GM13977 (cell line): ENCODE data around the gene FAM168A.

Source experiments
- DNase-seq: peaks from one replicate; pipeline ENCODE4 v3.0.0; 2012; ENCODE audit warnings: low spot score
- in situ Hi-C: fragments of 300-500 bp; cut with MboI; formaldehyde crosslinking; loops from one replicate; pipeline ENCODE4 v1.12.0; 2022; ENCODE audit warnings: low sequenced_read_pairs, low pct_unique_long_range_greater_than_20kb, mixed read lengths, inconsistent platforms; ENCODE audit not compliant: unreplicated experiment
- TF ChIP-seq, protein P1 (sequence below): IDR thresholded peaks from 2 replicates; pipeline ENCODE4 v1.5.1; 2012; ENCODE audit warnings: mild to moderate bottlenecking, control low read depth; ENCODE audit not compliant: insufficient read depth; ENCODE audit errors: extremely low read depth, missing control alignments

FAM168A gene

DNA sequence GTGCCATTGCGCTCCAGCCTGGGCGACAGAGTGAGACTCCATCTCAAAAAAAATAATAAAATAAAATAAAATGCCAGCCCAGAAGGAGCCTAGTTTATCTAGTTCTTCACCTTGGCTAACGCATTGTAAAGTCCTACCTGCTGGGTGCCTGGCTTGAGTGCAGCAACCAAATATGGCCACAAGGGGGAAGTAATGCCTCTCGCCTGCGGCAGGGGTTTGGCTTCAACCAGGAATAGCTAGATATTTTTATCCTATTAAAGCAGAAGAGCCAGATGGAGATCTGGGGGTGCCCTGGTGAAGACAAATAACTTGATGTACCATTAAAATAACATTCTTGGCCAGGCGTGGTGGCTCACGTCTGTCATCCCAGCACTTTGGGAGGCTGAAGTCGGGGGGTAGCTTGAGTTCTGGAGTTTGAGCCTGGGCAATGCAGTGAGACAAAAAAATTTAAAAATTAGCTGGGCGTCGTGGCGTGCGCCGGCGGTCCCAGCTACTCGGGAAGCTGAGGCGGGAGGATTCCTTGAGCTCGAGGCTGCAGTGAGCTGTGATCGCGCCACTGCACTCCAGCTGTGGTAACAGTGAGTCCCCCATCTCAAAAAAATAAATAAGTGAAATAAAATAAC, 27.9 kb upstream of the FAM168A start:
- peak; percentile 80 for DNase-seq
- TF ChIP-seq, protein P1, sequence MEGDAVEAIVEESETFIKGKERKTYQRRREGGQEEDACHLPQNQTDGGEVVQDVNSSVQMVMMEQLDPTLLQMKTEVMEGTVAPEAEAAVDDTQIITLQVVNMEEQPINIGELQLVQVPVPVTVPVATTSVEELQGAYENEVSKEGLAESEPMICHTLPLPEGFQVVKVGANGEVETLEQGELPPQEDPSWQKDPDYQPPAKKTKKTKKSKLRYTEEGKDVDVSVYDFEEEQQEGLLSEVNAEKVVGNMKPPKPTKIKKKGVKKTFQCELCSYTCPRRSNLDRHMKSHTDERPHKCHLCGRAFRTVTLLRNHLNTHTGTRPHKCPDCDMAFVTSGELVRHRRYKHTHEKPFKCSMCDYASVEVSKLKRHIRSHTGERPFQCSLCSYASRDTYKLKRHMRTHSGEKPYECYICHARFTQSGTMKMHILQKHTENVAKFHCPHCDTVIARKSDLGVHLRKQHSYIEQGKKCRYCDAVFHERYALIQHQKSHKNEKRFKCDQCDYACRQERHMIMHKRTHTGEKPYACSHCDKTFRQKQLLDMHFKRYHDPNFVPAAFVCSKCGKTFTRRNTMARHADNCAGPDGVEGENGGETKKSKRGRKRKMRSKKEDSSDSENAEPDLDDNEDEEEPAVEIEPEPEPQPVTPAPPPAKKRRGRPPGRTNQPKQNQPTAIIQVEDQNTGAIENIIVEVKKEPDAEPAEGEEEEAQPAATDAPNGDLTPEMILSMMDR = peak; percentile 87
- in situ Hi-C loops = no loop called here

DNA sequence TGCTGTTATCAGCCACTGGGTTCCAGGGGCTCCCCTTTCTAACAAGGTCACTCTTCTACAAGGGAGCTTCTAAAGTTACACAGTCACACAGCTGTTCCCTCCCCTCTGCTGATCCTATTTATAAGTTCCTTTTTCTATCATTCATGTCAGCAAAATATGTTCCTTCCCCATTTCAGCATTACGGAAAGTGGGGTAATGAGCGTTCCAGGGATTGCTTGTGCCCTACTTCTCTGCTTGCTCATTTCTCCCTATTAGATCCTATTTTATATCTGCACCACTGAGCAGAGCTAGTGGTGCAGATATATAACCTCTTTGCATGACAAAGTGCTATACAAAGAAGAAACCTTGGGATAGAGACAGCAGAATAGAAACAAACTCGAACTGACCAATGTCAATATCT, 25.8 kb upstream of the FAM168A start:
- TF ChIP-seq, protein P1 = no peak
- in situ Hi-C loops = no loop called here
- DNase-seq = no peak

DNA sequence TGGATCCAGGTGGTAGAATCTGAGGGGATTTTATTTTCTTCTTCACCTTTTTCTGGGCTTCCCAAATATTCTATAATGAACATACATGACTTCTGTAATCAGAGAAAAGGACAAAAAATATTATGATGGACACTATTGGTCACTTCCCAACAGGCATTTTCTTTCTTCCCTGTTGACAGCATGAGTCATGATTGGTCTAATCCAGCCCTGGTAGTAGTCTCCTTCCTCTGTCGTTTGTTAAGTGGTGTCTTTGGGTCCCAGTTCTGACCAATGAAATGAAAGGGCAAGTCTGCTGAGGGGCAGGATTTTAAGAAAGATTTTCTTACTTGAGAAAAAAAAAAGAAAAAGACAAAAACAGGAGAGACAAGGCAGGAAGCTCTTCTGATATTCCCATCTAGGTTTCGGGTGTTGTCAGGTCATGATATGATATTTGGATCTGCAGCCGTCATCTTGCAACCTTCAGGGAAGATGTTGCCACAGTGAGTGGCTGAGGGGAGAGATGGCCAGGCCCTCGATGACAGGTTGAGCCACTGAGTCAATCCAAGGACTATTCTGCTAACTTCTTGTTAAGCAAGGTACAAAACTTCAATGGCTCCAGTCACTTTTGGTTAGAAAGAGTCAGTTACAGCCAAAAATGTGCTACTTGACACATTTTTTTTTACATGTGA, 25.1 kb upstream of the FAM168A start:
- in situ Hi-C loops = no loop called here
- TF ChIP-seq, protein P1 = no peak
- DNase-seq = no peak

DNA sequence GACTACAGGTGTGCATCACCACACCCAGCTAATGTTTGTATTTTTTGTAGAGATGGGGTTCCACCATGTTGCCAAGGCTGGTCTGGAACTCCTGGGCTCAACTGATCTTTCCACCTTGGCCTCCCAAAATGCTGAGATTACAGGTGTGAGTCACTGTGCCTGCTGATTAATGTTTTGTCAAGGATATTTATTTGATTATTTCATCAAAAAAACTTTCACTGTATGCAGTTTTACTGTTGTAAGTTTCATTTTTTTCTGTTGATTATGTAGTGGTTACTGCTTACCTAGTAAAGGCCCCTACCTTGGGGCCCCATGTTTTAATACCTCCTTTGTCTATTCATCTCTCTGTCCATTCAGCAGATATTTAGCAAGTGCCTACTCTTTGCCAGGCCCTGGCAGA, 16.7 kb upstream of the FAM168A start:
- DNase-seq = no peak
- in situ Hi-C loops = no loop called here
- TF ChIP-seq, protein P1 = no peak

DNA sequence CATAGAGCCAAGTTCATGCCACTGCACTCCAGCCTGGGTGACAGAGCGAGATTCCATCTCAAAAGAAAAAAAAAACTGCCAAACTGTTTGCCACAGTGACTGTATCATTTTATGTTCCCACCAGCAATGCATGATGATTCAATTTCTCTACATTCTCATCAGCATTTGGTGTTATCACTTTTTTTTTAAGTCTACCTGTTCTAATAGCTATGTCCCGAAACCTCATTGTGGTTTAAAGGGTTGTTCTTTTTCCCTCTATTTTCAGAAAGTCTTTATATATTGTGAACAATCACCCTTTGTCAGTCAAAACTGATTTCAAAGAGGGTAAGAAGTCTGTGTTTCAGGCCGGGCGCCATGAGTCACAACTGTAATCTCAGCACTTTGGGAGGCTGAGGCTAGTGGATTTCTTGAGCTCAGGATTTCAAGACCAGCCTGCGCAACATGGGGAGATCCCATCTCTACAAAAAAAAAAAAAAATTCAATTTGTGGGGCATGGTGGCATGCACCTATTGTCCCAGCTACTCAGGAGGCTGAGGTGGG, 14.8 kb upstream of the FAM168A start:
- DNase-seq = no peak
- TF ChIP-seq, protein P1 = no peak
- in situ Hi-C loops = no loop called here

DNA sequence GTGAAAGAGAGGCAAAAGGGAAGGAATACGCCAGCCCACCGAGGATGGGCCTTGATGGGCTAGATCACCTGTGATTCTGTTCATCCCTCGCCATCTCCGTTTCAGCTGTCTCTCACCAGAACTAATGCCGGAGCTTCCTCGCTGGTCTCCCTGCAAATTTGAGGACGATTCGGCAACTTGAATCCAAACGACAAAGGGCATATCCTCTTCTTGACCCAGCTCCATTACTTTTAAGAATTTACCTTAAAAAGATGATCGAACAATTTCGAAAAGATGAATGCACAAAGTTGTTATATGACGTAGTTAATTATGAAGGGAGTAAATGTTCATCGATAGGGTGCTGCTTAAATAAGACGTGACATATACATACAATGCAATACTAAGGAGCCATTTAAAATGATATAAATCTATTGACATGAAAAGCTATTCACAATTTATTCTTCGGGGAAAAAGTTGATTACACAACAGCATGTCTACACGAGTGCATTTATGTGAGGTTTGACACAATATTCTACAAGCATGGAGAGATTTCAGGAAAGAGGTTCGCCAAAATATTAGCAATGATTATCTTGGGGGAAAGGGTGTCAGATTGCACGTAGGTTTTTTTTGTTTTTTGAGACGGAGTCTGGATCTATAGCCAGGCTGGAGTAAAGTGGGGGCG, 937 bp upstream of the FAM168A start:
- no peak for DNase-seq
- TF ChIP-seq, protein P1 = no peak
- in situ Hi-C loops = no loop called here
